ENCODE results near the gene OLFML2A.
A peak's percentile ranks its signal among the peaks of the same experiment; 100 is the strongest.

The OLFML2A gene

DNA sequence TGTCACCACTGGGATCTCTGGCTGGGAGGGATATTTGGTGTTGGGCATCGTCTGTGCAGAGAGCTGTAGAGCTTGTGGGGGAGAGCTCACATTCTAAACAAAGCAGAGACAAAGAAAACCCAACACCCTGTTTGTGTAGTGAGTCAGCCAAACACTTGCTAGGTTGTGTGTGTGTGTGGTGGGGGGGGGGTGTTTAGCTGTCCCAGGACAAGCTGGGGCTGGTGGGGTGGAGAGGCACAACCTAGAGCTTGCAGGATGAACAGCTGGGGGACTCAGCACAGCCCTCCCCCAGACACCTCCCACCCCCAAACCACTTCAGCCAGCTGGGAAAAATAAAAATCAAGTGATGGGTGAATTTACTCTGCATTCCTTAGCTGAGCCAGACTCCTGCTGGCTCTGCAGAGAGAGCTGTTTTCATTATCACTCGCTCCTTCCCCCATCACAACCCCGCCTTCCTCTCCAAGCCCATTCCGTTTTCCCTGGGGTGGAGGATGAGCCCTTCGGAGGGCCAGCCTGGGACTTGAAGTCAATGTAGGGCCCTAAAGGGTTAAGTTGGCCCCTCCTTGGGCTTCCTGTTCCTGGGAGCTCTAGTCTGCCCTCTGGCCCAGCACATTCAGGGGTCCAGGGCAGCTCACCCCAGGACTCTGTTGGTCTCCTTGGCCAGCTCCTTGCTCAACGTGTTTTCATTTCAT is 2.6 kb downstream of the OLFML2A start:
- DNase-seq: peak; percentile 23

DNA sequence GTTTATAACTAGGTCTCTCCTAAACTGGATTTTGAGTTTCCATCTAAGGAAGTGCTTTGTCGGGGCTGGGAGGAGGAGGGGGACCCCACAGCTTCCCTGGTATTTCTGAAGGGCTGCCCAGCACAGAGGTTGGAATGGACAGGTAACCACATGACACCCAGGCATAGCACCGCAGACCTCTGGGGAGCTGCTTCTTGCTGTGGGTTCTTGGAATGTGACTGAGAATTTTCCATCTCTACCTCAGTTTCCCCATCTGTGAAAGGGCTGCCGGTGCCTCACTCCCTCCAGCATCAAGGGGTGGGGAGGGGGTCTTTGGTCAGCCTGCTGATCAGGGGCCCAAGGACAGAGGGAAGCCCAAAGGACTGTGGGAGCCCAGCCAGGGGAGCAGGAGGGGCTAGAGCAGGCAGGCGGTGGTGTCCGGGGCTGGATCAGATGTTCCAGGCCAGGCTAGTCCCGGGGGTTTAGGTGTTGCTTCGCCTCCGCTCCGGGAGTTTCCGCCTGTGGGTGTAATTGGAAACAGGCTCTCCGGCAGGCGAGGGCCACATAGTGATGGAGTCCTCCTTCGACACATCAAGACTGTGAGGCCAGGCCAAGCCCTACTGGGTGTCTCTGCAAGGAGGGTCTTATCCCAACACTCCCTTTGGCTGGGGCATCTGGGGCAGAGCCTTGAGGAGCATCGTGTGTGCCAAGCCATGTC is 3.3 kb downstream of the OLFML2A start:
- DNase-seq: no peak

DNA sequence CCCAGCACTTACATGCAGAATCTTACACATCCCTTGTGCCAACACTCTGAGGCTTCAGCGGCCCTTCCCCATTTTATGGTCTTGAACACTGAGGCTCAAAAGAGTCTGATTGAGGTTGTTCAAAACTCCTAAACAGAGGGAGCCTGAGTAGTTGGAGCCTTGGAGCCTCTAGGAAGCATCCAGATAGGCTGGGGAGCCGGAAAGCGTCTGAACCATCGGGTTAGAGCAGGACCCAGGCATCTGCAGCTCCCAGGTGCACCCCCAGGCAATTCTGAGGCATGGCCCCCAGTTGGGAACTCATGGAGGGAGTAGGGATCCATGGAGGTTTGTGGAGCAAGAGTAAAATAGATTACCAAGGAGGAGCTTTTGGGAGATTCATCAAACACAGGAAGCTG is 3.8 kb downstream of the OLFML2A start:
- DNase-seq: no peak

DNA sequence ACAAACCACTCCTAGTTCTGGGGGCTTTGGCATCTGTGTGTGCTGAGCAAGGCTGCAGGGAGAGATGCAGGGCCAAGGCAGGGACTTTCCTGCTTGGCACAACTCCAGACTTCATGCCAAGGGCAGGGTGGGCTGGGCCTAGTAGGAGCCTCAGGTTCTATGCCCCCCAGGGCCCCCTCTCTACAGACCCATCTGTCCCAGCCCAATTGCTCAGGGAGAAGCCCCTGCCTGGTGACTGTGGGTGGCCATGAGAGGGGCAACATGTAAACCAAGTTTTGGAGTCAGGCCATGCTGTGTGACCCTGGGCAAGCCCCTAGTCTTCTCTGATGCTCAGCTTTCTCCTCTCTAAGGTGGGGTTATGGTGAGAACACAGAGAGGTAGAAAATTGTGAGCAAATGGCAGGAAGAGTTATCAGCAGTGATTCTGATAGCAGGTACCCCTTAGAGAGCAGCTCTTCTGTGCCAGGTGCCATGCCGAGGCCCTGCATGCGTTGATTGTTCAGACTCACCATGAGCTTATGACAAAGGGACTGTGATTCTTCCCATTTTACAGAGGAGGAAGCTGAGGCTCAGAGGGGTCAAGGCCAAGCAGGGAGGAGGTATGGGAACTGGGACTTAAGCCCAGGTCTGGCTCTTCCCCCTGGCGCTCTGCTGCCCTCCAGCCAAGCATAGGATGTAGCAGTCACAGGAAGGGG is 5.2 kb downstream of the OLFML2A start:
- DNase-seq: no peak

DNA sequence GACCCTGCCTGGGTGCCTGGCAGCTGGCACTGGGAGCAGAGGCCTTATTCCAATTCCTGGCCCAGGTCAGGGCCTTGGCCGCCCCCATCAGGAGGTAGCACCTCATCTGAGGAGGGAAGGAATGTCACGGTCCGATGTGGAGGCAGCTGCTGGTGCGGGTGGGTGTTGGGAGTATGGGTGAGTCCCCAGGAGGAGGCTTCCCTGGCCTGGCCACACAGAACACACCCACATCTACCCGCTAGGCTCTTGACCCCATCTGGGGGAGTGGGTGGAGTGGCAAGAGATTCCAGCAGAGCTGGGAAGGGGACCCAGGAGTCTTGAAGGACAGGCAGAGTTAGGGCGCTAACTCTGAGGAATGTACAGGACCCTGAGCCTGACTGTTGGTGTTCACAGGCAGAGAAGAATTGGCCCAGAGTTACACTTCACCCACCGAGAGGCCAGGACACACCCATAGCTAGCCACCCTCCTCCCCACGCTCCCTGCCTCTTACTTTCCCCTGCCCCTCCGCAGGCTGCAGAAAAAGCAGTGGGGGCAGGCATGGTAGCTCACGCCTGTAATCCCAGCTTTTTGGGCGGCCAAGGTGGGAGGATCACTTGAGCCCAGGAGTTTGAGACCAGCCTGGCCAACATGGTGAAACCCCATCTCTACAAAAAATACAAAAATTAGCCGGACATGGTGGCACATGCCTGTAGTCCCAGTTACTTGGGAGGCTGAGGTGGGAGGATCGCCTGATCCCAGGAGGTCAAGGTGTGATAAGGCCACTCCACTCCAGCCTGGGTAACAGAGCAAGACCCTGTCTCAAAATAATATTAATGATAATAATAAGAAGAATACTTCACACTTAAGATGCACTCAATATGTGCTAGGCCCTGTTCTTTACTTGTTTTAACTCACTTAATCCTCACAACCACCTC is 6.0 kb downstream of the OLFML2A start:
- DNase-seq: no peak

DNA sequence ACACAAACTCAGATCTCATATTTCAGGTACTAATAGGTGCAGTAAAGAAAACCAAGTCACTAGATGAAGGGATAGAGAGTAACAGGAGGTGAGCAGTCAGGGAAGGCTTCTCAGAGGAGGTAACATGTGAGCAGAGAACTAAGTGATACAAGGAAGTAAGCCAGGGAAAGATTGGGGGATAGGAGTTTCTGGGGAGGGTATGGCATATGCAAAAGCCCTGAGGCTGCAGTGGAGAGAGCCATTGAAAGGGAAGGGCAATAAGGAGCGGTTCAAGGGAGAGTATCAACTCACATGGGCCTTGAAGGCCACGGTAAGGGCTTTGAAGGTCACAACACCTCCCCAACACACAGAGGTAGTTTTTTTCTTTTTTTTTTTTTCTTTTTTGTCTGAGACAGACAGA is 6.9 kb downstream of the OLFML2A start:
- DNase-seq: no peak

DNA sequence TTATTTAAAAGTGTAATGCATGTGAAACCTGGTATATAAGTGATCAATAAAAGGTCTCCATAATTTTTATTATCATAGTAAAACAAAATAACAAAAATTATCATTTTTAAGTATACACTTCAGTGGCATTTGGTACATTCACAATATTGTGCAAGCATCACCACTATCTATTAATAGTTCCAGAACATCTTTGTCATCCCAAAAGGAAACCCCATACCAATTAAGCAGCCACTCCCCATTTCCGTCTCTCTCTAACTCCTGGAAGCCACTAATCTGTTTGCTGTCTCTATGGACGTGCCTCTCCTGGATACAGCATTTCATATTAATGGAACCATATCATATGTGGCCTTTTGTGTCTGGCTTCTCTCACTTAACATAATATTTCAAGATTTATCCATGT is 7.6 kb downstream of the OLFML2A start:
- no peak for DNase-seq

DNA sequence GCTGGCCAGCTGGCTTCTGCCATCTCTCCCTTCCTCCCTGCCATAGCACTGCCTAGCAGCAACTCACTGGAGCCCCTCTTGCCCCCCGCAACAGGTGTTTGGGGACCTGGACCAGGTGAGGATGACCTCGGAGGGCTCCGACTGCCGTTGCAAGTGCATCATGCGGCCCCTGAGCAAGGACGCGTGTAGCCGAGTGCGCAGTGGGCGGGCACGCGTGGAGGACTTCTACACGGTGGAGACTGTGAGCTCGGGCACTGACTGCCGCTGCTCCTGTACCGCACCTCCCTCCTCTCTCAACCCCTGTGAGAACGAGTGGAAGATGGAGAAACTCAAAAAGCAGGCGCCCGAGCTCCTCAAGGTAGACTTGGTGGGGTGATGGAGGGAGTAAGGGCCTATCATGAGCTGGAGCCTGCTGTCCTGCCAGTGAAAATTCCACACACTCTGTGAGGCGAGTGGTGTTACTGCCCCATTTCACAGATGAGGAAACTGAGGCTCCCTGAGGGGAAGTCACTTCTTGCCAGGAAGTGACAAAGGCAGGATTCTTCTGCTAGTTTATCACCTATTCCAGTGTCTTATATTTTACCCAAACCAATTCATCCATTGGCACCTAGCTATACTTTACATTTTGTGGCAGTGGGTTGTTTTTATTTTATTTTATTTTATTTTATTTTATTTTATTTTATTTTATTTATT is 10.1 kb downstream of the OLFML2A start:
- no peak for DNase-seq

DNA sequence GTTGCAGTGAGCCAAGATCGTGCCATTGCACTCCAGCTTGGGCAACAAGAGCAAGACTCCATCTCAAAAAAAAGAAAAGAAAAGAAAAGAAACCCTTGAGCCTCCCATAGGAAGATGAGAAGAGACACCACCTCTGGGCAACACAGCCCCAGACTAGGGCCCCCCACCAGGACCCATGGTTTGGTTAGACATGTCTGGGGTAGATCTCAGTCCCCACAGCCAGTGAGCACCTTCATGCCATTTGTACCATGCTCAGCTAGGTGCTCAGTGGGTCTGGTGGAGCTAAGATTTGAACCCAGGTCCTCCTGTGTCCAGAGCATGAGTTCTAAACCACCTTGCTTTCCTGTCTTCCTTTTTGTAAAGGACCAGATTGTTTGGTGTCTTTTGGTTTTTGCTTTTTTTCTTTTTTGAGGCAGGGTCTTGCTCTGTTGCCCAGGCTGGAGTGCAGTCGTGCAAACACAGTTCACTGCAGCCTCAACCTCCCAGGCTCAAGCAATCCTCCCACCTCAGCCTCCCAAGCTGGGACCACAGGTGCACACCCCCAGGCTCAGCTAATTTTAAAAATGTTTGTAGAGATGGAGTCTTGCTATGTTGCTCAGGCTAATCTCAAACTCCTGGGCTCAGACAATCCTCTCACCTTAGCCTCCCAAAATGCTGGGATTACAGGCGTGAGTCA is 11.7 kb downstream of the OLFML2A start:
- no peak for DNase-seq

DNA sequence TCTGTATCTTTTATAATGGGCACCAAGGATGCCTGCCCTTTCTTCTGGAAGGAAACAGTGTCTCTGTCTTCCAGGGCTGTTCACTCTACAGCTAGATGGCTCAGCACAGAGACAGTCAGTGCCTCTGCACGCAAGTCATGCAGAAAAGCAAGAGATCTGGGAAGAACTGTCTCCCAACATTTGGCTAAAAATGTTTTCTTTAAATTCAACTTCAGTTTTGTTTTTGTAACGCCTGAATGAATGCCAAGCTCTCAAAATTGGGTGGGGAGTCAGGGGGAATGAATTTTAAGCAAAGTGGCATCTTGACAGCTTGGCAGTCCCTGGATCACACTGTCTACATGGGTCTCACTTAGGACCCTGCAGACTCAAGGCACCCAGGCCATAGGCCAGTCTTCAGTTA is 12.6 kb downstream of the OLFML2A start:
- DNase-seq: no peak

DNA sequence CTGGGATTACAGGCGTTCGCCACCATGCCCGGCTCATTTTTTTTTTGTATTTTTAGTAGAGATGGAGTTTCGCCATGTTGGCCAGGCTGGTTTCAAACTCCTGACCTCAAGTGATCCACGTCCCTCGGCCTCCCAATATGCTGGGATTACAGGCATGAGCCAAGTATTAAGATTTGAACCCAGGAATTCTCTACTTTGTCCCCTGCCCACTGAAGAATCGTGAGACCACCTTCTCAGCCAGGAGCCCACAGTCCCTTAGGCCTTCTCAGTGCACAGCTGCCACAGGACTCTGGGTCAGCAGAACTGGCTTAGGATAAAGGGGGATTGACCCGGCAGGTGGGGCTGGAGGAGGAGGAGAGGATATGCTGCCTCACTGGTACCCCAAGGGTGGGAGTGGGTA is 13.4 kb downstream of the OLFML2A start:
- no peak for DNase-seq

DNA sequence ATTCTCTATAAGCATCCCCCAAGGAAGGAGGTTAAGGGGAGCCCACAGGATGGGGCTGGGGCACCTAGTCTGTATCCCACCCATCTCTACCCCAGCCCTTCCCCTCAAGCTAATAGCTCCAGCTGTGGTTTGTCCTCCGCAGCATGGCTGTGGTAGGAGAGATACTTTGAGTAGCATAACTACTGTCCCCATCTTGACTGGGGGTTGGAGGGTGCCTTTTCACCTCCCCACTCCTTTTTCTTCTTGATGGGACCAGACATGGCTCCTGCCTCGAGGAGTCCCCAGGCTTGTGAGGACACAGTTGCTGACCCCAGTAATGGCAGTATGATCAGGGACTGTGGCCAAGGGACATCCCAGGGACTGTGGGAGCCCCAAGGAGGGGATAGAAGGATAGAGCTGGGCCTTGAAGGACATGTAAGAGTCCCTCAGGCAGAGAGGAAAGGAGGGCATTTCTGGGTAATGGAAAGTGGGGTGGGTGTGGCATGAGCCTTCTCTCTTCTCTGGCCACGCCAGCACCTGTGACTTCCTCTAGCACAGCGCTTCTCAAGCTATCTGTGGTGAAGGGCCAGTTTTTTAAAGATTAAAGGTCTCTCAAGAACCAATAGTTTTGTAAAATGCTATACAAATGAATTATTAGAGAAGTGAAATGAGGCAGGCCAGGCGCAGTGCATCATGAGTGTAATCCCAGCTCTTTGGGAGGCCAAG is 14.0 kb downstream of the OLFML2A start:
- DNase-seq: no peak

DNA sequence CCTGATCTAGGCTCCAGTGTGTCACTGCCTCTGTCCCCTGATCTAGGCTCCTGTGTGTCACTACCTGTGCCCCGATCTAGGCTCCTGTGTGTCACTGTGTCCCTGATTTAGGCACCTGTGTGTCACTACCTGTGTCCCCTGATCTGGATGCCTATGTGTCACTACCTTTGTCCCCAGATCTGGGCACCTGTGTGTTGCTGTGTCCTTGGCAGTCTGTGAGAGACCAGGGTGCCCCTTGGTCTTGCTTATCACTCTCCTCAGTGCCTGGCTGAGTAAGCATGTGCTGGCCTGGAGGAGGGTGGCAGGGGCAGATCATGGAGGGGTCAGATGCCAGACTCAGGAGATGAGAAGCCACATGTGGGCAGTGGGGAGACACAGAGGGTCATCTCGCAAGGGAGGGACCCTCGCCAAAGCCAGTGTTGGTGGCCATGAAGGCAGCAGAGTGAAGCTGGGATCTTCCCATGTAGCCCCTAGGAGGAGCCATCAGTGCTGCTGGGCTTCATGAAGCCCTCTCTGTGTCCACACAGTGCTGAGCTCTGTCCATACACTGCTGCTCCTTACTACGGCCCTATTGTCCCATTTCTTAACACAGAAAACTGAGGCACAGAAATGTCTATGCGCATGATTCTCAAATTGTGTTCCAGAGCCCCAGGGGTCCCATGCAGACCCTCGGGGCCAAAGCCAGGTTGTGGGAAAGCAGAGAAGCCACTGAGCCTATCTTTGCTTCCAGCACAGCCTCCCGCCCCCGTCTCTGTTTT is 15.5 kb downstream of the OLFML2A start:
- no peak for DNase-seq

DNA sequence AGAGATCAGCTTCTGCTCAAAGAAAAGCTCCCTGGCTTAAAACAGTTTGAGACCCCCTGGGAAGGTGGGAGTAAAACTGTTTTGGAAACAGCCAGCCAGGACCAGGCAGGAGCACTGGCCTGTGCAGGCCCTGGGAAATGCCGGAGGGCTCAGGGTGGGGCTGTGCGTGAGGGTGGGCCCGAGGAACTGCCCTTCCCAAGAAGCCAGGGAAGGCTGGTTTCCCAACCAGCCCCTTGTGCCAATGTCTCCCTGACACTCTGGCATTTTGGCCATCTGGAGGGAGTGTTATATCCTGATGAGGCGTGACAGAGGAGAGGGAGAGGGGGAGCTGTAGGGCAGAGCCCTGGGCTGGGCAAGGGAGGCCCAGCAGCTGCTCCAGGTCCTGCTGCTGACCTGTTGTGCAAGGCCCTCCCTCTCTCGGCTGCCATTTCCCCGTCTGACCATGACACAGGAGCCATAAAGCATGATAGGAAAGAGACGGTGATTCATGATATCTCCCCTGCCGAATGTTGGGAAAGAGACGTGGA is 16.1 kb downstream of the OLFML2A start:
- DNase-seq: no peak

DNA sequence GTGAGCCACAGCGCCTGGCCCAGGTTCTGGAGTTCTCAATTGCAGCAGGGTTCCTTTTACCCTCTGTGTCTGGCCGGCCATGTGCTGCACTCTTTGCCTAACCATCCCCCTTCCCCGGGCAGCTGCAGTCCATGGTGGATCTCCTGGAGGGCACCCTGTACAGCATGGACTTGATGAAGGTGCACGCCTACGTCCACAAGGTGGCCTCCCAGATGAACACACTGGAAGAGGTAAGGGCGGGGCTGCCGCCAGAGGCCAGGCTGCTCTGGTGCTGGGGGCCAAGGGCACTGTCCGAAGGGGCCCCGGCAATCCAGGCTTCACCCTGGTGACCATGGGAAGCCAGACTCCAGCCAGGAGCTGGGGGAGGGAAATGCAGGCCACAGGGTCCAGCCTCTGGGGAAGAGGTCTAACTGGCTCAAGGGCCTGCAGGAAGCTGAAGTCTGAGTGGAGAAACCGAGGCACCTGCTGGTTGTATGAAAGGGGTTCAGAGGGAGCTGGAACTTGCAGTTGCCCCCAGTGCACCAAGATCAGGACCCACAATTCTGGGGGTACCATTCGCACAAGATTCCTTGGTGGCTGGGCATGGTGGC is 18.1 kb downstream of the OLFML2A start:
- no peak for DNase-seq

DNA sequence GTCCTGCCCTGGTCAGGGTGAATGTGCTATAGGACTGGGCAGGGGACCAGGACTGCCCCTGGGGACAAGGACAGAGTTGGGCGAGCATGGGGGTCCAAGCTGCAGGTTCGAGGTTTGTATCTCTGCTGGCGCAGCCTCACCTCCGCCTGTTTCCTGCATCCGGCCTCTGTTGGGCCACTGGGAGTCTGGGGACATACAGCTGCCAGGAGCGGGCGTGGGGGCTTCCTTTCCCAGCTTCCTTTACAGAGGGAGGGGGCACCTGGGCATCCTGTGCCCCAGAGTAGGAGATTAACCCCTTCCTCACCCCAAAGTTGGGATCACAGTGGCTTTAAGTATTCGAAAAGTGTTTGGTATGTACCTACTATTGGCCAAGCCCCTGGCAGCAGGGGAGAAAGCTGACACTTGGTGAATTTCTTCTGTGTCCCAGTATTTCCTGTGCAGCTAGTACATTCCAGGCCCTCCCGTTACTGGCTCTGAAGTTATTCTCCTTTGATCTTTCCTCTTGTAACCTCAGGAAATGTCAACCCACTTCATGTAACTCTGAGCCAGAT is 19.0 kb downstream of the OLFML2A start:
- DNase-seq: no peak

DNA sequence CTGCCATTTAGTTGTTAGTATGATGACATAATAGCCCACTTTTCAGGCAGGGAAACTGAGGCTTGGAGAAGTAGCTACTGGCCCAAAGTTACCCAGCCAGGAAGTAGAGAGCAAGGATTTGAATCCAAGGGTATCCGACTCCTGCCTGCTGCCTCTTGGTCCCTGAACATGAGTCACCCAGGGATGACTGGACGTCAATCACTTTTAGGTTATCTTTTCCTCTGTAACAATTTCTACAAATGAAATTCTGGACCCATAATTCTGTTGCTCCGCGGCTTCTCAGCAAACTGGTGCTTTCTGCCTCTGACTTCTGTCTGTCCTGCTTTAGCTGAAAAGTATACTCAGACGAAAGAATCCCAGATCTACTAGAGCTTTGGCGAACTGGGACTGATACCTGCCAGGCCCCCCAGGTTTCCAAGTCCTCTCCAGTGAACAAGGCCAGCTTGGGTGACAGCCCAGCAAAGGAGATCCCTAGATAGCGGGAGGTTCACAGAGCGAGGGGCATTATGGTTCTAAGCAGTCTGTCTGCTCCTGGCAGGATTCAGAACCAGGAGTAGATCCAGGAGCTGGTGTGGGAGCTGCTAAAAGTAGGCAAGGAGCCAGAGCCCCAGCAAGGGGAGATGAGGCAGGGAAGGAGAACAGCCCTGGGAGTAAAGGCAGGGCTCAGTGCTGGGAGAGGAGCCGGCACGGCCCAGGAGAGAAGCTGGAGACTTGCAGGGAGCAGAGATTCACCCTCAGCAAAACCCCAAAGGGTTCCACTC is 20.6 kb downstream of the OLFML2A start:
- no peak for DNase-seq

DNA sequence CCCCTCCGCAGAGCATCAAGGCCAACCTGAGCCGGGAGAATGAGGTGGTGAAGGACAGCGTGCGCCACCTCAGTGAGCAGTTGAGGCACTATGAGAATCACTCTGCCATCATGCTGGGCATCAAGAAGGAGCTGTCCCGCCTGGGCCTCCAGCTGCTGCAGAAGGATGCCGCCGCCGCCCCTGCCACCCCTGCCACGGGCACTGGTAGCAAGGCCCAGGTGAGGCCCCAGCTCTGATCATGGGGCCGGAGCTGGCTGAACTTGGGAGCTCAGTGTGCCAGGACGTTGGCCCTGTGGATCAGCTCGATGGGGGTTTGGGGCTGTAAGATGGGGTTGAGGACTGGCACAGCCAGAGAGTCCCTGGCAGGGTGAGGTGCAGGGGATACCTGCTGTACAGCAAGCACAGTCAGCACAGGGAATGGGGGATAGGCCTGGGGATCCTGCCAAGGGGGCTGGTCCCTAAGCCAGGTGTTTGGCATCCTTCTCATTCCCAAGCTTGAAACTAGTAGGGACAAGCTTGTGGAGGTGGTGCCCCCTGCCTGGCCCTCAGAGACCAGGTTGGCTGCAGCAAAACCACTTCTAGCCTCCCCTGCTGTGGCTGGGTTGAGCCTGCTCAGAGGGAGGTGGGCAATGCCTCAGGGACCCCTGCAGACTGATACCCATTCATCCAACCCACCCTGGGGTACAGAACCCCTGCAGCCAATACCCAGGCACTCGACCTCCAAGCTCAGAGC is 22.5 kb downstream of the OLFML2A start:
- no peak for DNase-seq
